Heart left ventricle (tissue), 13 donors: ENCODE measurements around the gene PCLO.

Experiments
- POLR2A ChIP-seq, 2 donors: fragments of 450-650 bp; IDR thresholded peaks; one replicate each; pipeline ENCODE4 v1.6.1; 2017; ENCODE audit warnings: antibody characterized with exemption in 2 of 2, mild to moderate bottlenecking in 2 of 2, moderate library complexity in 2 of 2
- TF ChIP-seq, protein P1 (sequence below), 12 donors: fragments of 200-600 bp; sonication (generic) in 4 of 12; IDR thresholded peaks; one replicate each; pipeline versions ENCODE4 v1.5.0 to v1.8.0; 2018 to 2022; ENCODE audit warnings: antibody characterized with exemption in 12 of 12, mild to moderate bottlenecking in 5 of 12
- donor health status: ischemic (EF 13 %, LVEDD 7.1; RV severe dilation, severe dysfunction).
- donor health status: DM: no; HTN: yes; CAD: no.
- donor health status: DM: no; HTN: no; CAD: no.
- donor health status: ischemic (EF 25% LVEDD 6.9; RV normal size, moderate dysfunction).
- donor health status: ischemic (EF 25% LVEDD 5.7; RV mildly dilated, moderate dysfunction).
- donor health status: ischemic (EF 35%, LVEDD 5.7; RV mildly dilated, moderate dysfunction).
- donor health status: nonischemic (EF 11% LVEDD 7.7; RV severe dilation, severe dysfunction).
- donor health status: DM: yes; HTN: yes; CAD: no.
- donor health status: PGD.
- donor health status: ischemic (EF 29% LVEDD 5.4; RV normal size, mild dysfunction).
- donor health status: nonischemic (EF 23%, LVEDD 6.1; RV moderate dilation, normal function).

DNA sequence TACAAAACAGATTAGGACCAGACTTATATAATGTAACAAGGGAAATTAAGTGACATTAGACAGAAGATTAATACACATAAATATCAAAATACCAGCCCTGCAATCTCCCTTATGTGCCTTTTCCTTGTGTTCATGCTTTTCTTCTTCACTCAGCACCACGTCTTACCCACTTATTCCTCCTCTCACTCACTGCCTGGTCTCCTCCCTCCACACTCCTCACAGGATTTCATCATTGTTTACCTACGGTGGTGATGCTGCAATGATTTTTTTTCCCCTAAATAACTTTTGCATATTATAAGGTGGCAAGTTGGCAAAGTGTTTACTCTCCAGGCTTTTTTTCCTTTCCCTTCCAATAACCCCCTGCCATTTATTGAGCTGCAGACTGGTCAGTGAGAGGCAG, 203.2 kb downstream of the PCLO start:
- TF ChIP-seq, protein P1, sequence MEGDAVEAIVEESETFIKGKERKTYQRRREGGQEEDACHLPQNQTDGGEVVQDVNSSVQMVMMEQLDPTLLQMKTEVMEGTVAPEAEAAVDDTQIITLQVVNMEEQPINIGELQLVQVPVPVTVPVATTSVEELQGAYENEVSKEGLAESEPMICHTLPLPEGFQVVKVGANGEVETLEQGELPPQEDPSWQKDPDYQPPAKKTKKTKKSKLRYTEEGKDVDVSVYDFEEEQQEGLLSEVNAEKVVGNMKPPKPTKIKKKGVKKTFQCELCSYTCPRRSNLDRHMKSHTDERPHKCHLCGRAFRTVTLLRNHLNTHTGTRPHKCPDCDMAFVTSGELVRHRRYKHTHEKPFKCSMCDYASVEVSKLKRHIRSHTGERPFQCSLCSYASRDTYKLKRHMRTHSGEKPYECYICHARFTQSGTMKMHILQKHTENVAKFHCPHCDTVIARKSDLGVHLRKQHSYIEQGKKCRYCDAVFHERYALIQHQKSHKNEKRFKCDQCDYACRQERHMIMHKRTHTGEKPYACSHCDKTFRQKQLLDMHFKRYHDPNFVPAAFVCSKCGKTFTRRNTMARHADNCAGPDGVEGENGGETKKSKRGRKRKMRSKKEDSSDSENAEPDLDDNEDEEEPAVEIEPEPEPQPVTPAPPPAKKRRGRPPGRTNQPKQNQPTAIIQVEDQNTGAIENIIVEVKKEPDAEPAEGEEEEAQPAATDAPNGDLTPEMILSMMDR (IDR thresholded peaks at IDR 0.05), result no peak
- TF ChIP-seq POLR2A (IDR thresholded peaks at IDR 0.05), result no peak
